IPS-11a (cell line): ENCODE measurements around the gene PTPN14.
"Not testable (repeated sequence)": the region's sequence is repeated elsewhere in the genome, so short reads cannot be mapped to it uniquely, and the experiment has no call there.

ENCODE experiments used
- H3K4me3 ChIP-seq: one replicate; pipeline ENCODE4 v1.5.1; 2013; ENCODE audit warnings: low read depth, low read length, control low read depth

PTPN14 gene

GRCh38 chr1:214551436-214552173 is at the start of gene PTPN14:
PTPN14 (minus strand) TSS chr1:214551602; CDS start chr1:214464803, 86,799 bp downstream.
- H3K4me3 ChIP-seq, result peak within 1 kb of the TSS; percentile 82

GRCh38 chr1:214593158-214593557 is 41.8 kb upstream of the PTPN14 start:
- no peak overlapping the region for H3K4me3 ChIP-seq

- H3K4me3 ChIP-seq, result not testable (repeated sequence)
These were observed 40.5 kb upstream of the PTPN14 start for GRCh38 chr1:214591918-214592317.

GRCh38 chr1:214590696-214591095 is 39.3 kb upstream of the PTPN14 start:
- no peak overlapping the region for H3K4me3 ChIP-seq

DNA sequence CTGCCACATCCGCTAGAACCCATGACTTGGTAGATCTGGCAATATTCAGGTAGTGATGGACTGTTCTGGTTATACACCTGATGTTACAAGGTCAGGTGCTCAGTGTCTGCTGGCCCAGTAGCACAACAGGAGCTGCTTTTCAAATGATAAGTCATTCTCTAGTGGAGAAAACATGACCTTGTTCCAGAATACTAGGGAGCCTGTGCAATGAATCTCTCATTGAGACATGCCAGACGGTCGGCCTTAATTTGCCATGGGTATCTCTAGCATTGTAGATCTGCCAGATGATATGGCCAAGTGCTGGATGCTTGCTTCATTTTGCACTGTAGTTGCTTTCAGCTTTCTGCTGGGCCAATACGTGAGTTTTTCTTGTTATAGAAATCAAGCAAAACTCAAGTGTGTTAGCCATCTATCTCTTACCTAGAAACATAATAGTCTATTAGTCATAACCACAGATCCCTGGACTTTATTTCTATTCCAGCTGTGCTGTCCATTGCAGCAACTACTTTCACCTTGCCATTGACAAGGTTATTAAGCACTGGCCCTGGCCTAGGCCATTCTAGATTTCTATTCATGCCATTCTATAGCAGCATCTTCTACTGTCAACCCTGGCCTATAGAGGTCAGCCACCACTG is 37.7 kb upstream of the PTPN14 start:
- H3K4me3 ChIP-seq, result no peak overlapping the region

GRCh38 chr1:214587165-214587564 is 35.8 kb upstream of the PTPN14 start:
- no peak overlapping the region for H3K4me3 ChIP-seq

DNA sequence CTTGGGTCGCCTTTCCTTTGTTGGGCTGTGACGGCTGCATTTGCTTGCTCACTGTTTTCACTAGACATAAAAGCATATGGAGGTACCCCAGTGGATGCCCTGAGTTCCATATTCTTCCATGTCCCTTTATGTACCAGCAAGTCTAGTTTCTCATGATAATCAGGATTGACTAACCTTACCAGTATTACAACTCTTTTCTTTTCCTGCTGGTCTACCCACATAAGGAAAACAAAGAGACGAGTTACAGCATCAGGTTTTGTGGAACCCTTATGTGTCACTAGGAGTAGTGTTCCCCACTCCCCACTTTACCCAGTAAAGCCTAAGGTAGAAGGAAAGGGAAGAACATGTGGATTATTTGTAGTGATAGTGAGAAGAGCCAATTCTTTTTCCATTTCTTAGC is 35.2 kb upstream of the PTPN14 start:
- no peak overlapping the region for H3K4me3 ChIP-seq

GRCh38 chr1:214584805-214585766 is 33.7 kb upstream of the PTPN14 start:
- no peak overlapping the region for H3K4me3 ChIP-seq

GRCh38 chr1:214583824-214584554 is 32.6 kb upstream of the PTPN14 start:
- H3K4me3 ChIP-seq, result no peak overlapping the region

GRCh38 chr1:214583113-214583512 is 31.7 kb upstream of the PTPN14 start:
- H3K4me3 ChIP-seq, result no peak overlapping the region

GRCh38 chr1:214582289-214582891 is 31.0 kb upstream of the PTPN14 start:
- no peak overlapping the region for H3K4me3 ChIP-seq

- H3K4me3 ChIP-seq, result no peak overlapping the region
These were observed 30.4 kb upstream of the PTPN14 start for GRCh38 chr1:214581785-214582184.

DNA sequence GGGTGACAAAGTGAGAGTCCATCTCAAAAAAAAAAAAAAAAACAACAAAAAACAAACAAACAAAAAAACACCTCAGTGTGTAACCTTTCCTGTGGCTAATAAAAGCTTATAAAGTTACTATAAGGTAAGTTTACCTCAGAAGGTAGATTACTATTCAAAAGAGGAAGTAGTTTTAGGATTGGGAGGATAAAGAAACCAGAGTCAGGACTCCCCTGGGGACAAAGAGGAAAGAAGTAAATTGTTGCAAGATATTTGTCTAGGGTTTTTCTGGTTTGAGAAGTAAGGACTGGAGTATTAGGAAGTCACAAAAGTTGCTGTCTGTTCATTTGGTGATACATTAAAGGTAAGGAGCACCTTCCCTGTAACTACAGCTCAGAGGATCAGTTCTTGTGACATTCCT is 27.8 kb upstream of the PTPN14 start:
- no peak overlapping the region for H3K4me3 ChIP-seq

GRCh38 chr1:214576120-214576519 is 24.7 kb upstream of the PTPN14 start:
- not testable (repeated sequence) for H3K4me3 ChIP-seq

DNA sequence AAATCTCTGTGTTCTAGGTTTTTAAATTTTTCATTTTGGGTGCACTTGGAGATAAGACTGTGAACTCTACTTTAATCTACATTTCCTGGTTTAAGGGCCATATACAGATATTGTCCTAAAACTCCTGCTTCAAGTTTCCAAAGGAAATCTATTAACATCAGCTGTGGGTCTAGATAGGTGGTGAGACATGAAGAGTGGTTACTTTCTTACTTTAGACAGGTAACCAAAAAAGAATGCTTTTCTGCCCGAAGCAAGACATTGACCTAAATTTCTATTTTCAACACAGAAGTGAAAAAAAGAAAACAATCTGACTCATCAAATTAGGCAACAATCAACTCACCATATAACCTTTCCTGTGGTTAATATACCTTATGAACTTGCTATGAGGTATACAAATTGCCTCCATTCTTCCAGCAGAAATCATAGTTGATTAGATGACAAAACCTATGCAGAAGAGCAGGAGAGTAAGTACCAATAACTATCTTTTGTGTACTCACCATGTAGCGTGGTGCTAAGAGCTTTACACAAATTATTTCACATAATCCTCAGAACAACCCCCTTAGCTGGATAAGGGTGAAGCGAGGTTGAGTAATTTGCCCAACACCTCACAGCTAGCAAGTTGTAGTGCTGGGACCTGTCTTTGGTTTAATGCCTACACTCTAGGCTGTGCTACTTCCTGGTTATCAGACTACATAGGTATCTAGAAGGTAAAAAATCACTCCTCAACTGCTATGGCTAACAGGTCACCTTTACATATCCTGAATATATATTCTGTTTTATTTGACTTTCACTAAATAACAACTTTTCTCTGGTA is 23.4 kb upstream of the PTPN14 start:
- H3K4me3 ChIP-seq, result no peak overlapping the region

DNA sequence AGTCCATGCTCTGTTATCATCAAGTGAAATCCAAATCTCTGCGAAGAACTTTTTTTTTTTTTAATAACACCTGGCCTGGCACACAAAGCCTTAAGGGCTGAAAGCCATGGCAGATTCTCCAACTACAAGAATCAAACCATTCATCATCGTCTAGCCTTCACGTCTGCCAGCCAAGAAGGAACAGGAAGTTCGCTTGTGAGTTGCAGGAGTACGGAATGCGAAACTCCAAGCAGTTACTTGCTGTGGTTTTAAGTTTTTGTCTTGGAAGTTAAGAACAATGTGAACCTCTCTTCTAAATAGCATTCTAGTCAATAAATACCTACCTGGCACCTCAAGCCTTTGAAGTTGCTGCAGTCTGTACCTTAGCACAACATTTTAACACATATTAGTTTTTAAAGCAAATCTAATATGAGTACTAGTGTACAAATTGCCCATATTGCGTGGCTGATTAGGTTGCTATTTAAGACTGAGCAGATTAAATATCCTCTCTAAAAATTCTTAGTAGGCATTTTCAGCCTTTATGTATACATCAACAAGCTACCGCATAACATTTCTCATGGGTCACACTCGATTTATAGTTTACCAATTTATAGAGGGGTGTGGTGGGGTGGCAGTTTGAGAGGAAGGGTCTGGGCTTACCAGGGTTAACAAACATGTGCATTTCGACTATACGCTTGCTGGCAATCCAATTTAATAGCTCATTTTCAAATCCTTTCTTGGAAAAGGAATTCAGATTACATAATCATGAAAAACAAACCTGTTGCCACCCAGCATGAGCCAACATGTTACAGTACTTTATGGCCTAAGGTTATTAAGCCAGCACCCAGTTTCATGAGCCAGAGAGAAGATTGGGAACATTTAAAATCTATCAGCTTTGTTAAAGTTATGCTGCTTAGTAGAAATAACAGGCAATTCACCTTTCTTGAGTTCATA is 22.2 kb upstream of the PTPN14 start:
- no peak overlapping the region for H3K4me3 ChIP-seq

DNA sequence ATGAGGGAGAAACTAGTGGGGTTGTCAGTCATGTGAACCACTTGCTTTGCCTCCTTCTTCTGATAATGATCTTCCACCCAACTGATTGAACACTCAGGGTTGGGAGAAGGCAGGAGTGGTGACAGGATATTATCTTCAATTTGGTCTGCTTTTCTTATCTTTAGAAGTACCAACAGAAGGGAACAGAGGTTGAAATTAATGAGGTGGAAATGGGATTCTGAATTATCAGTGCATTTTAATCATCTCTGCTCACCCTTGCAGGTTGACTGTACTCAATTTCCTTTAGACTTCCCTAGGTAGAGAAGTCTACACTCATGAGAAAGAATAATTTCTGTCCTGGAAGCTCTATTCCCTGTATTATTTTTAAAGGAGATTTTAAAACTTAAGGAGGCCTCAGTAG is 19.9 kb upstream of the PTPN14 start:
- no peak overlapping the region for H3K4me3 ChIP-seq

GRCh38 chr1:214570442-214570841 is 19.0 kb upstream of the PTPN14 start:
- no peak overlapping the region for H3K4me3 ChIP-seq
